ENCODE data around the gene MPEG1.

DNA sequence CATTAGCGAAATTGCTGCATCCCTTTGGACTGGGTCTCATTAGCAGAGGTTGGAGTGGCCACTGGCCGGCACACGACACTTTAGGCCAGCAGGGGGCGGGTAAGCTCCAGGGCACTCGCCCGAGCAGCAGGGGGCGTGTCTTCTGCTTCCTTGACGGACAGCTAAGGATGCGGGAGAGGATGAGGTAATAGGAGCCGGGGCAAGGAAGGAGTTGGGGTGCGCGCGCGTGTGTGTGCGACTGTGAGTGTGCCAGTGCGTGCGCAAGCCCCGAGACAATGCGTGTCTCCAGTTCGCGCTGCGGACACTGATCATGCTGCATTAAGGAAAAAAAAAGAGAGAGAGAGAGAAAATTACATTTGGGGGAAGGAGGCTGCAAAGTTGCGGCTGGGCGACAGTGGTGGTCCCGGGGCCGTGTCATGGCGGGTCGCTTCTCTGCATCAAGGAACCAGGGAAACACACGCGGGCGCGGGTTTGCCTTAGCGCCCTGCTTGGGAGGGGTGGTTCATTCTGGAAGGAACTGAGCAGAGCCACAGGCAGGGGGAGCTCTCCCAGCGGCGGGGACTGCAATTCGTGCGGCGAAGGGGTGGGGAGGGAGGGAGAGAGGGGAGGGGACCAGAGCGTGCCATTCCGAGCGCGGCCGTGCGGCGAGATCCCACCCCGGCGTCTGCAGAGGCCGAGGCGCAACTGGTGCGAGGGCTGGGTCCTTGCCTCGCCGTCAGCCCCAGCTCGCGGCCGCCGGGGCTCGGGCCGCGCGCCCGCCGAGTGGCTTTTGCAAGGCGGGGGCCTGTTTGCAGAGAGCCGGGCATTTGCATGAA lies 41.0 kb downstream of the MPEG1 start, which contains the start of gene DTX4:
- TF ChIP-seq, protein P1, sequence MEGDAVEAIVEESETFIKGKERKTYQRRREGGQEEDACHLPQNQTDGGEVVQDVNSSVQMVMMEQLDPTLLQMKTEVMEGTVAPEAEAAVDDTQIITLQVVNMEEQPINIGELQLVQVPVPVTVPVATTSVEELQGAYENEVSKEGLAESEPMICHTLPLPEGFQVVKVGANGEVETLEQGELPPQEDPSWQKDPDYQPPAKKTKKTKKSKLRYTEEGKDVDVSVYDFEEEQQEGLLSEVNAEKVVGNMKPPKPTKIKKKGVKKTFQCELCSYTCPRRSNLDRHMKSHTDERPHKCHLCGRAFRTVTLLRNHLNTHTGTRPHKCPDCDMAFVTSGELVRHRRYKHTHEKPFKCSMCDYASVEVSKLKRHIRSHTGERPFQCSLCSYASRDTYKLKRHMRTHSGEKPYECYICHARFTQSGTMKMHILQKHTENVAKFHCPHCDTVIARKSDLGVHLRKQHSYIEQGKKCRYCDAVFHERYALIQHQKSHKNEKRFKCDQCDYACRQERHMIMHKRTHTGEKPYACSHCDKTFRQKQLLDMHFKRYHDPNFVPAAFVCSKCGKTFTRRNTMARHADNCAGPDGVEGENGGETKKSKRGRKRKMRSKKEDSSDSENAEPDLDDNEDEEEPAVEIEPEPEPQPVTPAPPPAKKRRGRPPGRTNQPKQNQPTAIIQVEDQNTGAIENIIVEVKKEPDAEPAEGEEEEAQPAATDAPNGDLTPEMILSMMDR (IDR thresholded peaks at IDR 0.05 in 4 of 5, conservative IDR thresholded peaks at IDR 0.05 in 1 of 5), result peak; percentile 64 to 88 (median 86)
- TF ChIP-seq POLR2A (IDR thresholded peaks at IDR 0.05), result no peak
